DMS 273 (cell line): Measurements from ENCODE around the gene SLC20A1.
A peak's percentile ranks its signal among the peaks of the same experiment; 100 is the strongest.
"Not testable (repeated sequence)": the region's sequence is repeated elsewhere in the genome, so short reads cannot be mapped to it uniquely, and the experiment has no call there.

Source experiments
- DNase-seq: peaks from one replicate; lab custom pipeline; 2025; ENCODE audit not compliant: unreplicated experiment; lab: John Stamatoyannopoulos, UW

SLC20A1 gene

GRCh38 chr2:112644155-112644932 lies 1.4 kb upstream of the SLC20A1 start:
- peak; percentile 23 for DNase-seq

GRCh38 chr2:112644933-112645309 lies 818 bp upstream of the SLC20A1 start:
- no peak for DNase-seq

- peak; percentile 78 for DNase-seq
These were observed 472 bp downstream of the SLC20A1 start for GRCh38 chr2:112646102-112646719.

- peak; percentile 66 for DNase-seq
These were observed 1.3 kb downstream of the SLC20A1 start for GRCh38 chr2:112646791-112647689.

- DNase-seq: no peak
These were observed 2.3 kb downstream of the SLC20A1 start for GRCh38 chr2:112648081-112648480.

- DNase-seq: no peak
These were observed 10.9 kb downstream of the SLC20A1 start for GRCh38 chr2:112656679-112657078.

GRCh38 chr2:112658301-112658700 lies 12.6 kb downstream of the SLC20A1 start:
- no peak for DNase-seq

GRCh38 chr2:112658839-112659667 lies 13.3 kb downstream of the SLC20A1 start:
- no peak for DNase-seq

GRCh38 chr2:112660138-112660537 lies 14.4 kb downstream of the SLC20A1 start:
- no peak for DNase-seq

GRCh38 chr2:112661656-112662305 lies 16.0 kb downstream of the SLC20A1 start:
- DNase-seq: no peak

- DNase-seq: no peak
These were observed 17.0 kb downstream of the SLC20A1 start for GRCh38 chr2:112662704-112663103.

GRCh38 chr2:112664689-112665088 lies 18.9 kb downstream of the SLC20A1 start:
- DNase-seq: peak; percentile 19

- no peak for DNase-seq
These were observed 19.5 kb downstream of the SLC20A1 start for GRCh38 chr2:112665113-112665780.

GRCh38 chr2:112666761-112667122 lies 21.0 kb downstream of the SLC20A1 start:
- DNase-seq: peak; percentile 24

- DNase-seq: not testable (repeated sequence)
These were observed 21.8 kb downstream of the SLC20A1 start for GRCh38 chr2:112667540-112667939.

GRCh38 chr2:112669667-112670066 lies 23.9 kb downstream of the SLC20A1 start:
- no peak for DNase-seq

GRCh38 chr2:112670252-112671022 lies 24.7 kb downstream of the SLC20A1 start:
- DNase-seq: no peak

GRCh38 chr2:112671801-112672200 lies 26.1 kb downstream of the SLC20A1 start:
- DNase-seq: no peak

GRCh38 chr2:112673008-112673407 lies 27.3 kb downstream of the SLC20A1 start:
- DNase-seq: no peak
